HG03196 (cell line): ENCODE data around the gene MICB.
A peak's percentile ranks its signal among the peaks of the same experiment; 100 is the strongest.

Source experiments
- ATAC-seq: cut with Tn5 transposase; IDR thresholded peaks from one replicate; pipeline ENCODE4 v1.9.1; 2021; ENCODE audit not compliant: unreplicated experiment

Gene MICB

DNA sequence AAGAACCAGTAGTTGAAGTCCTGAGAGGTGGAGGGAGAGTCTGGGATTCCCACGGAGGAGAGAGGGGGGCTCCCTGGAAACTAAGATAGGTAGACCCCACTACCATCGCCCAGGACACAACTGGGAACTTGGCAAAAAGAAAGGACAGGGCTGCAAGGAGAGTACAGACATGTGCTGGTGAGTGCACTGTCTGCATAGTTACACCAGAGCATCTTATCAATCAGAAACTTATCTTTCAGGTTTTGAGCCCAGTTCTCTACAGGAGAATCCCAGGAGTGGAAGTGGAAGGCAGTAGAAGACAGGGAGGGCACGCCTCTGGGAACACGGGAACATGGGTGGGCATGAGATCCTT is 61.6 kb downstream of the MICB start:
- ATAC-seq: no peak

DNA sequence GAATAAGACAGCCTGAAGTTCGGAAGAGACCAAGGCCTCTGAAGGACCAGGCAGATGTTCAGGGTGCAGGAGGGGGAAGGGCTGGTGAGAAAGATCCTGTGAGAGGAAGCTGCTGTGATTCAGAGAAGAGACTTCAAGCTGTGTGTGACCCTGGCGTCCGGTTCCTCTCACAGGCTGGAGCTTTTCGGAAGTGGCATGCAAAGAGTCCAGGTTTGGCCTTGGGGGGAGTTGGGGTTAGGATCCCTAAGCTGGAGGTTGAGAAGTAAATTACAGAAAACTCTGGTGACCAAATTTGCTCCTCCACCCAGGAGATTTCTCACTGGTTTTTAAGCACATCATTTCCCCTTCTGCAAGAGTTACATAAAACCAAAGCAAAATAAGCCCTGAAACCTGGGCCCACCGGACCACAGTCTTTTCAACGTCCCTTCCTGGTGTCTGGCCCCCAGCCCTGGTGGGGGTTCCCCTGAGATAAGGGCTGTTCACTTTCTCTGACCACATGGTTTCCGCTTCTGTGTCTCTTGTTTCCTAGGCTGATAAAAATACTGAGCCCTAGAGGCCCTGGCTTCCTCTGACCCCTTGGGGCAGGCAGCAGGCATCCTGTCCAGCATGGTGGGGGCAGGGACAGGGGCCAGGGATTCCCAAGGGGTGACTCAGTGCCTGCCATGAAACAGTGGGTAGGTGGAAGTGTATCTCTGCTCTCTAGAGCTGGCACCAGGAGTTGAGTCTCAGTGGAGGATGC is 62.2 kb downstream of the MICB start:
- ATAC-seq: peak; percentile 74

DNA sequence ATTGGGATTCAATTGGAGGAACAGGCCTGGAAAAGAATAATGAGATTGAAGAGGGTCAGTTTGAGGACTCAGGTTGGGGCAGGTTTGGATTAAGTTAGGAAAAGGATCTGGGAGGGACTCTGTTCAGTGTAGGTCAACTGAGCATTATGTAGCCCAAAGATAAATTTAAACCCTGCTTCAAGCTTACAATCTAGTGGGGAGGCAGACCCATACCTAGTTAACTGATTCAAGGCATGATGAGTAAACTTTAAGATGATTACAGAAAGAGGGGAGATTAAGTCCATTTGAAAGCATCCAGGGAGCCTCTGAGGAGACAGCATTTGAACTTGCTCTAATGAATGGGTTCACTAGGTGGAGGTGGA is 62.7 kb downstream of the MICB start:
- ATAC-seq: no peak
